Rectal smooth muscle tissue (tissue), 1 donor: ENCODE data around the gene CARNS1.

Experiments used
- H3K27ac ChIP-seq: one replicate; pipeline ENCODE4 v1.7.0; 2013; ENCODE audit warnings: low read depth, low read length, inconsistent platforms
- H3K27me3 ChIP-seq: one replicate; pipeline ENCODE4 v1.7.0; 2013; ENCODE audit warnings: low read length; ENCODE audit not compliant: control insufficient read depth, insufficient read depth
- H3K36me3 ChIP-seq: one replicate; pipeline ENCODE4 v1.7.0; 2013; ENCODE audit warnings: low read length; ENCODE audit not compliant: control insufficient read depth, insufficient read depth
- H3K4me1 ChIP-seq: one replicate; pipeline ENCODE4 v1.7.0; 2013; ENCODE audit warnings: low read length; ENCODE audit not compliant: control insufficient read depth, insufficient read depth
- H3K4me3 ChIP-seq: one replicate; pipeline ENCODE4 v1.7.0; 2013; ENCODE audit warnings: low read length
- H3K9ac ChIP-seq: one replicate; pipeline ENCODE4 v1.7.0; 2013; ENCODE audit warnings: low read length

Gene CARNS1

DNA sequence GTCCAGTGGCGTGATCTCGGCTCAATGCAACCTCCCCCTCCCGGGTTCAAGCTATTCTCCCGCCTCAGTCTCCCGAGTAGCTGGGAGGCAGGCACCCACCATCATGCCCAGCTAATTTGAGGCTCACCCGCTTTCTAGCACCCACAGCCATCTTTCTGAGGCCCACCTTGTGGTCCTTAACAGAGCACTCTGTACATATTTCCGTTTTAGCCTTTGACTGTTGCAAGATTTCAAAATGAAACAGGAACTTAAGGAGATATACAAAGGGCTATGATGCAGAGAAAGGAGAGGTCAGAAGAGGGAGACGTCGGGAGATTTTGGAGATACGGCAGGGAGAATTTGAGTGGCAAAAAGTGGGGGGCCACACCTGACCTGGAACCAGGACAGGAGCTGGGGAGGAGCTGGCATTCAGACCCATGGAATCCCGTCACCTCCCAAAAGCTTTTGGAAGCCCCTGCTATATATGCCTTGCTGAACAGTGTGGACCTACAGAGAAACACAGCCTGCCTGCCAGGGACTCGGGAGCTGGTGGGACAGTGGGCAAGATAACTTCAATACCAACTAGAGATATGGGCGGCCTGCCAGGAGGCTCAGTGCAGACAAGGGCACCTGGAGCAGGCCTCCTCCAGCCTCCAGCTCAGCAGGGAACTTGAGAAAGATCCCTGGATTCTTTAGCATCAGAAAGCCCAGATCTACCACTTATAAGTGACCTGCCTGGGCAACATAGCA, 34.1 kb upstream of the CARNS1 start:
- Histone ChIP-seq H3K4me3 (no peak overlapping the region), H3K36me3 (no peaks in the 10 kb centered on the region), H3K9ac (no peak overlapping the region), H3K4me1 (no peaks in the 10 kb centered on the region), H3K27ac (no peak overlapping the region), H3K27me3 (no peaks in the 10 kb centered on the region)

DNA sequence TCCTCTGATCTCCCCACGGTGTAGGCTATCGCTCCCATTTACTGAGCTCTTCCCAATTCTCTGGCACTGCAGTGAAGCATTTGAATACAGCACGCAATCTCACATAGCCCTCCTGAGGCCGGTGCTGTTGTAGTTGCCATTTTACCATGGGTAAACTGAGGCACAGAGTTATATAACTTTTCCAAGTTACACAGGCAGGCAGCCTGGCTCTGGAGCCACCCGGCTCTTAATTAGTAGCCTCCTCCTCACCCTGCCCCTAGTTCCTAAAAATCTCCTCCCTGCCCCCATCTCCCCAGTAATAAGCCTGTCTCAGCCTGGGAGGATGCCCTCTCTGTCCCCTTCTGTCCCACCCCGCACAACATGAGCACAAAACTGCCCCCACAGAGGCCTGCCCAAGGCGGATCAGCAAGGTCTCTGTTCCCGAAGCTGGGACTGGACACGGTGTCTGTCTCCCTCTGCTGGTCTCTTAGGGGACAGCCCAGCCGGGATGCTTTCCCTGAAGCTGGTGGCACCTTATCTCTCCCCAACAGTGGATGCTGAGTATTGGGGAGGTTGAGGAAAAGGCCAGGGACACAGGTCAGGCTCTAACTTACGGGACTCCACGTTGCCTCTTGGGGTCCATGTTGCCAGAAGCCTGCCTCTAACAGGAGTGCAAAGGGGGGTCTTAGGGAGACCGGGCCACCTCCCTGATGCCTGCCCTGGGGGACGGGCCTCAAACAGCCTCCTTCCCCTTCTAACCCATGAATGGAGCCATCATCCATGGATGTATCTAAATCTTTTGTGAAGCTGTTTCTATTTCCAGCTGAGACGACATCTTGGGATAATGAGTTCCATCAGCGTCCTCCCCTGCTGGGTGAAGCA, 33.0 kb upstream of the CARNS1 start:
- H3K4me3 ChIP-seq: no peak overlapping the region
- H3K9ac ChIP-seq: no peak overlapping the region
- no peaks in the 10 kb centered on the region for H3K27me3 ChIP-seq
- no peaks in the 10 kb centered on the region for H3K4me1 ChIP-seq
- no peaks in the 10 kb centered on the region for H3K36me3 ChIP-seq
- no peak overlapping the region for H3K27ac ChIP-seq

DNA sequence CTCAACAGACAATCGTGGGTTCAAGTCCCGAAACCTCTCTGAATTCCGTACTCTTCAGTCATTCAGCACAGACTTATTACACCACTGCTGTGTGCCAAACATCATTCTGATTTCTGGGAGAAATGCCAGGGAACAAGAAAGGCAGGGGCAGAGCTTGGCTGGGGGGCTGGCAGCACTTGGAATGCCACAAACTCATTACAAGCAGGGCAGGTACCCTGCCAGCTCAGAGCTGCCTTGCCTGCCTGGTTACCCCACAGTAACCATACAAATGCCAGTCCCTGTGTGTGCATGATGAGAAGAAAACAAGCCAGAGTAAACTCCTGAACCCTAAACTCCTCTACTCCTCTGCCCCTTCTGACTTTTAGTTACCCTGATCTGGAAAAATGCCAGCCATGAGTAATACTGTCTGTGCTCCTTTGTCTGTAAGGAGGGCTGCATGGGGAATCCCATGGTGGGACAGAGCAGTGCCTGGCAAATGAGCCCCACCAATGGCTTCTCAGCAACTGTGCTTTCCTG, 30.6 kb upstream of the CARNS1 start:
- Histone ChIP-seq H3K9ac (no peak overlapping the region), H3K4me3 (no peak overlapping the region), H3K27me3 (no peaks in the 10 kb centered on the region), H3K36me3 (no peaks in the 10 kb centered on the region), H3K27ac (no peak overlapping the region), H3K4me1 (no peaks in the 10 kb centered on the region)

DNA sequence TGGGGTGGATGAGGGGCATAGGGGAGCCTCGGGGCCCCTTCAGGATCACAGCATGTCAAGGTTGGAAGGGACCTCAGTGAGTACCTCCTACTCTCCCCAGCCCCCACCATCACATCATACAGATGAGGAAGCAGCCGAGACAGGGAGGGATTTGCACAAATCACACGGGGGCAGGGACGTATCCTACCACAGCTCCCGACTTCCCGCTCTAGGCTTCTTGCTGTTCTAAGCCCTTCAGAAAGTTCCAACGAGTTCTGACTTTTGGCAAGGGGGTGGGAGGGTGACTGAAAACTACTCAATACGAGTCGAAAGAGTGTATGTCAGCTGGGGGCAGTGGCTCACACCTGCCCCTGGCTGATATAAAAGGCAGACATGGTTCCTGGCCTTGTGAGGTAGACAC, 28.4 kb upstream of the CARNS1 start:
- Histone ChIP-seq H3K9ac (no peak overlapping the region), H3K27me3 (no peaks in the 10 kb centered on the region), H3K4me1 (peaks cover 4% of the 10 kb centered on the region), H3K4me3 (no peak overlapping the region), H3K36me3 (no peaks in the 10 kb centered on the region), H3K27ac (no peak overlapping the region)

DNA sequence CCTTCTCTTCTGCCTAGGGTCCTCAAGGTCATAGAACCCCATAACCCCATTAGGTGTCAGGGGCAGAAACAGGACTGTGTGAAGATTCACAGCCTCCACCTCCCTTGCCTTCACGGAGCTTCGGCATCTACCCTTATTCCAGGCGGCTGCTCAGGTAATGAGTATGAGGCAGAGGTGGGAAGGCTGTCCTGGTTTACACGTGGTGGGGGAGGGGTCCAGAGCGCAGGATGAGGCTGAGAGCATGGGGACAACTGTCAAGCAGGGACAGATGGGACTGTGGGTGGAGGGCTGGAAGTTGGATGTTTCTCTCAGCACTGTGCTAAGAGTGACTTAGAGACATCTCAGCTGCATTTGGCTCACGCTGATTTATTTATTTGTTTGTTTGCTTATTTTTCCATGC, 28.0 kb upstream of the CARNS1 start:
- no peak overlapping the region for H3K4me3 ChIP-seq
- H3K27ac ChIP-seq: no peak overlapping the region
- H3K9ac ChIP-seq: no peak overlapping the region
- H3K27me3 ChIP-seq: no peaks in the 10 kb centered on the region
- peaks cover 7% of the 10 kb centered on the region for H3K4me1 ChIP-seq
- H3K36me3 ChIP-seq: no peaks in the 10 kb centered on the region

DNA sequence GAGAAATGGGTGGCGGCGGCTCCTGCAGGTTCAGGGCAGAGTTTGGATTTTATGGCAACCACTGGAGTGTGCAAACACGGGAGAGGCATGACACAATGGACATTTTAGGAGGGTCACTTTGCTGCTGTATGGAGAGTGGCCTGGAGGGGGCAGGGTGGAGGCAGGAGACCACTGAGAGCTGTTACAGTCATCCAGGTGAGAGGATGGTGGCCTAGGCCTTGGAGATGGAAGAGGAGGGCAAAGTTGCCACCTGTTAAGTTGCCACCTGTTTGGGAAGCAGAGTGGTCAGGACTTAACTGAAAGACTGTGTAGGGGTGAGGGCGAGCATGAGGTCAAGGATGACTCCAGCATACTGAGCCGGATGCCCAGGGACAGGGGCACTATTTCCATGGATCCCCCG, 26.0 kb upstream of the CARNS1 start:
- no peaks in the 10 kb centered on the region for H3K36me3 ChIP-seq
- H3K9ac ChIP-seq: peak overlapping the region; percentile 27
- peaks cover 9% of the 10 kb centered on the region for H3K4me1 ChIP-seq
- H3K4me3 ChIP-seq: no peak overlapping the region
- no peaks in the 10 kb centered on the region for H3K27me3 ChIP-seq
- H3K27ac ChIP-seq: no peak overlapping the region

DNA sequence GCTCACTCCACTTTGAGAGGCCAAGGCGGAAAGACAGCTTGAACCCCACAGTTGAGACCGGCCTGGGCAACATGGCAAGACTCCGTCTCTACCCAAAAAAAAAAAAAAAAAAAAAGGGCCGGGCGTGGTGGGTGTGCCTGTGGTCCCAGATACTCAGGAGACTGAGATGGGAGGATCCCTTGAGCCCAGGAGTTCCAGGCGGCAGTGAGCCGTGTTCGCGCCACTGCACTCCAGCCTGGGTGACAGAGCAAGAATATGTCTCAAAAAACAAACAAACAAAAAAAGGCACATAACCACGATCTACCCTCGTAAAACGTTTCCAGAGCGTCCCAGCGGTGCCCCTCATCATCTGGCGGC, 24.6 kb upstream of the CARNS1 start:
- Histone ChIP-seq H3K27ac (peak overlapping the region; percentile 87), H3K9ac (peak overlapping the region; percentile 42), H3K27me3 (no peaks in the 10 kb centered on the region), H3K4me1 (peaks cover 9% of the 10 kb centered on the region), H3K4me3 (peak overlapping the region; percentile 89), H3K36me3 (no peaks in the 10 kb centered on the region)

DNA sequence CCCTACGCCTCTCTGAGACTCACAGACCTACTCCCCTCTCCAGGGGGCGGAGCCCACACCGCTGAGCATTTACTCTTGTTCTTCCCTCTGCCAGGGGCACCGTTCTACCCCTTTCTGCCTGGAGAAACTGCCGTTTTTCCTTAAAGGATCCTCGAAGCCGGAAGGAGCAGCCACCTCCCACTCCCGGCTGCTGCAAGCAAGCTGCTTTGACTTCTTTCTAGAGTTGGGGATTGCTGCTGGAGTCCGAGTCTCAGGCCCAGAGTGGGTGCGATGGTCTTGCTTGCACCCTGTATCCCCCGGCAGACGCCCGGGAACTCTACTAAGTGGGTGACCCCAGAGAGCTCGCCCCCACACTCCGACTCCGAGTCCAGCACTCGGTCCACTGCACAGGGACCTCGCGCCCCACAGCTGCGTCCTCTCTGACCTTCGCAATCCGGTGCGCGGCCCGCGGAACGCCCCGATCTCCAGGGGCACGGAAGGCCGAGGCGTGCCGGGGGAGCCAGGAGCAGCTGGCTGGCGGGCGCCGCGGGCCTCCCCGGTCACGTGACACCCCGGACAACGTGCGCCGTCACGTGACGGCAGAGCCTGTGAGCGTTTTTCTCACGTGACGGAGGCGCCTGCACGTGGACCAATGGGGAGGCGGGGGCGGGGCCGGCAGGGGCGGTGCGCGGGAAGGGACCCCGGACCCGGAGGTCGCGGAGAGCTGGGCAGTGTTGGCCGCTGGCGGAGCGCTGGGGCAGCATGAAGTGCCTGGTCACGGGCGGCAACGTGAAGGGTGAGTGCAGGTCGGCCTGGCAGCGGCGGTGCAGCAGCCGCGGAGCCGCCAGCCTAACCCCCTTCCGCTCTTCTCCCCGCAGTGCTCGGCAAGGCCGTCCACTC, 23.9 kb upstream of the CARNS1 start, which contains the start of gene RAD9A:
TSS of gene RAD9A (plus strand) at position 683 of the 879 bp plus-strand sequence. CDS start at position 742, 59 bp downstream.
- Histone ChIP-seq H3K36me3 (no peaks in the 10 kb centered on the region), H3K4me1 (peaks cover 9% of the 10 kb centered on the region), H3K4me3 (peak within 1 kb of the TSS; percentile 91), H3K27me3 (no peaks in the 10 kb centered on the region), H3K9ac (peak within 1 kb of the TSS; percentile 62), H3K27ac (peak within 1 kb of the TSS; percentile 87)

DNA sequence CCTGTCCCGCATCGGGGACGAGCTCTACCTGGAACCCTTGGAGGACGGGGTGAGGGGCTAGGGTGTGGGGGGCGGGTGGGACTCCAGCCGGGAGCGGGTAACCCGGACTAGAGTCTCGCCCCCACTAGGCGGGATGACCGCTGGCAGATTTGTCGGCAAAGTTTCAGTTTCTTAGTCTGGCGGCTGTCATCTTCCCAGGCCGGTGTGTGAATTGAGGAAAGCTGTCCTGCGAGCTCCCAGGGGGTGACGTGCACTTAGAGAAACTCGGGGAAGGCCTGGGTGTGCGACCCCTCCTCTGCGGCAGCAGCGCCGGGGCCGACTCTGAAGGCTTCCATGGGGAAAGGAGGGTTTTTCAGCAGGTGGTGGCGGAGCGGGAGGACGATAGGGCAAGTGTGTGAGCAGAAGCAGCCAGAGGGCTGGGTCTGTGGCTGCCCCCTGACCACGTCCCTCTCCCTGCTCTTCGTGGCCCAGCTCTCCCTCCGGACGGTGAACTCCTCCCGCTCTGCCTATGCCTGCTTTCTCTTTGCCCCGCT, 23.2 kb upstream of the CARNS1 start:
- Histone ChIP-seq H3K27ac (peak overlapping the region; percentile 87), H3K4me3 (peak overlapping the region; percentile 91), H3K4me1 (peaks cover 9% of the 10 kb centered on the region), H3K36me3 (no peaks in the 10 kb centered on the region), H3K27me3 (no peaks in the 10 kb centered on the region), H3K9ac (peak overlapping the region; percentile 62)

DNA sequence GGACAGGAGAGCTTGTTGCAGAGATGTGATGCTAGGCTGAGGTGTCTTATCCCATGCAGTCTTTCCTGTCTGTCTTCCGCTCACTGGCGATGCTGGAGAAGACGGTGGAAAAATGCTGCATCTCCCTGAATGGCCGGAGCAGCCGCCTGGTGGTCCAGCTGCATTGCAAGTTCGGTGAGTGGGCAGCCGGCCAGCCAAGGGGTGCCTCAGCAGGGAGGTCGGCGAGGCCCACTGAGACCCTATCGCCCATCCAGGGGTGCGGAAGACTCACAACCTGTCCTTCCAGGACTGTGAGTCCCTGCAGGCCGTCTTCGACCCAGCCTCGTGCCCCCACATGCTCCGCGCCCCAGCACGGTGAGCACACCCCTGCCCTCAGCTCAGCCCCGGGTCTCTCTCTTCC, 22.0 kb upstream of the CARNS1 start:
- Histone ChIP-seq H3K9ac (no peak overlapping the region), H3K36me3 (peaks cover 8% of the 10 kb centered on the region), H3K27ac (no peak overlapping the region), H3K27me3 (no peaks in the 10 kb centered on the region), H3K4me1 (peaks cover 9% of the 10 kb centered on the region), H3K4me3 (no peak overlapping the region)

DNA sequence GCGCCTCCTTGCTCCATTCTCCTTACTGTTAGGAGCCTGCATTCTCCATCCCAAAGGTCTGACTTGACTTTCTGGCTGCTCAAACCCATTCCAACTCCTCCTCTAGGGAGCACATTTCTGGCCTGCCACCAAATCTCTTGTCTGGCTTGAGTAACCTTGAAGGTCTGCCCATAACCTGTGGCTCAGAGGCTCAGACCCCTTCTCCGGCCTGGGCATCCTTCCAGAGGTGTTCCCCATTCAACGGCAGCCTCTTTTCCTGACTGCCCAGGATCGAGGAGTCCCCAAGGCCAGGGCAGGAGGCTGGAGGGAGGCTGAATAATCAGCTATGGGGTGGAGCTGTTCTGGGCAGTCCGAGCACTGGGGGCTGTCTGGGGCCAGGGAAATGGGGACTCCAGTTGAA, 21.5 kb upstream of the CARNS1 start:
- H3K4me1 ChIP-seq: peaks cover 9% of the 10 kb centered on the region
- no peak overlapping the region for H3K4me3 ChIP-seq
- H3K27ac ChIP-seq: no peak overlapping the region
- H3K27me3 ChIP-seq: no peaks in the 10 kb centered on the region
- no peak overlapping the region for H3K9ac ChIP-seq
- peaks cover 14% of the 10 kb centered on the region for H3K36me3 ChIP-seq
